Non-pigmented ciliary epithelial cell (primary cell): ENCODE data around the gene SLIT3.

Source experiments
- DNase-seq: peaks from one replicate; pipeline ENCODE4 v3.0.0-alpha.2; 2010; ENCODE audit warnings: low read depth

The SLIT3 gene

GRCh38 chr5:168669668-168670378, 631.1 kb downstream of the SLIT3 start:
- no peak for DNase-seq

GRCh38 chr5:168669156-168669555, 631.8 kb downstream of the SLIT3 start:
- DNase-seq, result no peak

- DNase-seq, result no peak
These were observed 632.9 kb downstream of the SLIT3 start for GRCh38 chr5:168668078-168668477.

GRCh38 chr5:168667301-168667840, 633.6 kb downstream of the SLIT3 start:
- no peak for DNase-seq

GRCh38 chr5:168666356-168666755, 634.6 kb downstream of the SLIT3 start:
- DNase-seq, result no peak

GRCh38 chr5:168663276-168664004, 637.5 kb downstream of the SLIT3 start:
- DNase-seq, result no peak

GRCh38 chr5:168661593-168662485, 639.1 kb downstream of the SLIT3 start:
- no peak for DNase-seq

GRCh38 chr5:168660691-168661090, 640.2 kb downstream of the SLIT3 start:
- no peak for DNase-seq

GRCh38 chr5:168659286-168659847, 641.6 kb downstream of the SLIT3 start:
- no peak for DNase-seq

- no peak for DNase-seq
These were observed 642.5 kb downstream of the SLIT3 start for GRCh38 chr5:168658394-168658793.

GRCh38 chr5:168656633-168657032, 644.3 kb downstream of the SLIT3 start:
- no peak for DNase-seq

- DNase-seq, result no peak
These were observed 645.6 kb downstream of the SLIT3 start for GRCh38 chr5:168655316-168655715.

GRCh38 chr5:168654211-168654721, 646.7 kb downstream of the SLIT3 start:
- DNase-seq, result no peak

- DNase-seq, result no peak
These were observed 647.3 kb downstream of the SLIT3 start for GRCh38 chr5:168653626-168654025.

- peak; percentile 32 for DNase-seq
These were observed 649.3 kb downstream of the SLIT3 start for GRCh38 chr5:168651648-168652047.

- DNase-seq, result no peak
These were observed 651.6 kb downstream of the SLIT3 start for GRCh38 chr5:168649306-168649705.

- no peak for DNase-seq
These were observed 652.4 kb downstream of the SLIT3 start for GRCh38 chr5:168648576-168648975.

- DNase-seq, result no peak
These were observed 652.9 kb downstream of the SLIT3 start for GRCh38 chr5:168648016-168648415.

GRCh38 chr5:168647083-168647482, 653.9 kb downstream of the SLIT3 start:
- DNase-seq, result no peak

GRCh38 chr5:168646335-168646734, 654.6 kb downstream of the SLIT3 start:
- no peak for DNase-seq

- DNase-seq, result no peak
These were observed 655.7 kb downstream of the SLIT3 start for GRCh38 chr5:168645195-168645594.

GRCh38 chr5:168642019-168642418, 658.9 kb downstream of the SLIT3 start:
- DNase-seq, result no peak
